ENCODE results near the gene CYB5RL. TPM values are rescaled to one million over a fixed set of nuclear protein-coding genes. Genes with fewer than 3 reads are reported as not detected.

CYB5RL gene
- total and polyA plus RNA-seq, 4 donors, result 2.2 to 9.0 (median 5.2) TPM

GRCh38 chr1:54171016-54171415 lies 28.8 kb downstream of the CYB5RL start:
- peaks cover 0 to 9% (median 0%) of the 10 kb centered on the region in 4 donors for H3K36me3 ChIP-seq (ENCODE audit: control insufficient read depth in 4 of 4, insufficient read depth in 4 of 4, low read length in 4 of 4)
- TF ChIP-seq CTCF (IDR thresholded peaks at IDR 0.05; ENCODE audit: control extremely low read depth, extremely low read depth), result no peak
- no peak overlapping the region for H3K4me3 ChIP-seq
- H3K27me3 ChIP-seq (ENCODE audit: control insufficient read depth in 3 of 3, insufficient read depth in 3 of 3, low read length in 2 of 3), result no peaks in the 10 kb centered on the region
- no peak overlapping the region for H3K27ac ChIP-seq (ENCODE audit: low read depth in 1 of 2, low read length in 1 of 2)
- ATAC-seq (ENCODE audit: insufficient read depth, low FRiP score) (no peak), DNase-seq (no peak)
- H3K9me3 ChIP-seq (ENCODE audit: control insufficient read depth in 4 of 4, insufficient read depth in 3 of 4, low read length in 3 of 4), result no peaks in the 10 kb centered on the region
- H3K4me1 ChIP-seq (ENCODE audit: control insufficient read depth in 5 of 5, insufficient read depth in 5 of 5, low read length in 5 of 5), result peaks cover 0 to 6% (median 0%) of the 10 kb centered on the region in 5 donors
- H3K9ac ChIP-seq (ENCODE audit: insufficient read depth in 1 of 2, low read length in 2 of 2), result no peak overlapping the region
- WGBS, 2 donors, result 80 to 85% methylated on average over 8 of the region's 8 CpGs

GRCh38 chr1:54169068-54169467 lies 30.8 kb downstream of the CYB5RL start:
- ATAC-seq (ENCODE audit: insufficient read depth, low FRiP score) (no peak), DNase-seq (no peak)
- no peak overlapping the region for H3K27ac ChIP-seq (ENCODE audit: low read depth in 1 of 2, low read length in 1 of 2)
- H3K4me3 ChIP-seq, result no peak overlapping the region
- H3K9me3 ChIP-seq (ENCODE audit: control insufficient read depth in 4 of 4, insufficient read depth in 3 of 4, low read length in 3 of 4), result no peaks in the 10 kb centered on the region
- TF ChIP-seq CTCF (IDR thresholded peaks at IDR 0.05; ENCODE audit: control extremely low read depth, extremely low read depth), result no peak
- no peak overlapping the region for H3K9ac ChIP-seq (ENCODE audit: insufficient read depth in 1 of 2, low read length in 2 of 2)
- H3K4me1 ChIP-seq (ENCODE audit: control insufficient read depth in 5 of 5, insufficient read depth in 5 of 5, low read length in 5 of 5), result peaks cover 0 to 6% (median 0%) of the 10 kb centered on the region in 5 donors
- H3K27me3 ChIP-seq (ENCODE audit: control insufficient read depth in 3 of 3, insufficient read depth in 3 of 3, low read length in 2 of 3), result no peaks in the 10 kb centered on the region
- peaks cover 0 to 5% (median 0%) of the 10 kb centered on the region in 4 donors for H3K36me3 ChIP-seq (ENCODE audit: control insufficient read depth in 4 of 4, insufficient read depth in 4 of 4, low read length in 4 of 4)
- WGBS, 2 donors, result 78 to 82% methylated on average over 3 of the region's 3 CpGs

GRCh38 chr1:54168206-54168965 lies 31.4 kb downstream of the CYB5RL start:
- ATAC-seq (ENCODE audit: insufficient read depth, low FRiP score) (no peak), DNase-seq (no peak)
- Histone ChIP-seq H3K4me3 (no peak overlapping the region), H3K27ac (ENCODE audit: low read depth in 1 of 2, low read length in 1 of 2) (no peak overlapping the region), H3K27me3 (ENCODE audit: control insufficient read depth in 3 of 3, insufficient read depth in 3 of 3, low read length in 2 of 3) (no peaks in the 10 kb centered on the region), H3K9ac (ENCODE audit: insufficient read depth in 1 of 2, low read length in 2 of 2) (no peak overlapping the region), H3K36me3 (ENCODE audit: control insufficient read depth in 4 of 4, insufficient read depth in 4 of 4, low read length in 4 of 4) (peaks cover 0 to 2% (median 0%) of the 10 kb centered on the region in 4 donors), H3K9me3 (ENCODE audit: control insufficient read depth in 4 of 4, insufficient read depth in 3 of 4, low read length in 3 of 4) (no peaks in the 10 kb centered on the region), H3K4me1 (ENCODE audit: control insufficient read depth in 5 of 5, insufficient read depth in 5 of 5, low read length in 5 of 5) (peaks cover 0 to 6% (median 0%) of the 10 kb centered on the region in 5 donors)
- WGBS, 2 donors, result 81 to 90% methylated on average over 8 of the region's 8 CpGs
- no peak for TF ChIP-seq CTCF (IDR thresholded peaks at IDR 0.05; ENCODE audit: control extremely low read depth, extremely low read depth)

All from lung (tissue), 12 donors.